Measurements from ENCODE around the gene SLC4A2.

DNA sequence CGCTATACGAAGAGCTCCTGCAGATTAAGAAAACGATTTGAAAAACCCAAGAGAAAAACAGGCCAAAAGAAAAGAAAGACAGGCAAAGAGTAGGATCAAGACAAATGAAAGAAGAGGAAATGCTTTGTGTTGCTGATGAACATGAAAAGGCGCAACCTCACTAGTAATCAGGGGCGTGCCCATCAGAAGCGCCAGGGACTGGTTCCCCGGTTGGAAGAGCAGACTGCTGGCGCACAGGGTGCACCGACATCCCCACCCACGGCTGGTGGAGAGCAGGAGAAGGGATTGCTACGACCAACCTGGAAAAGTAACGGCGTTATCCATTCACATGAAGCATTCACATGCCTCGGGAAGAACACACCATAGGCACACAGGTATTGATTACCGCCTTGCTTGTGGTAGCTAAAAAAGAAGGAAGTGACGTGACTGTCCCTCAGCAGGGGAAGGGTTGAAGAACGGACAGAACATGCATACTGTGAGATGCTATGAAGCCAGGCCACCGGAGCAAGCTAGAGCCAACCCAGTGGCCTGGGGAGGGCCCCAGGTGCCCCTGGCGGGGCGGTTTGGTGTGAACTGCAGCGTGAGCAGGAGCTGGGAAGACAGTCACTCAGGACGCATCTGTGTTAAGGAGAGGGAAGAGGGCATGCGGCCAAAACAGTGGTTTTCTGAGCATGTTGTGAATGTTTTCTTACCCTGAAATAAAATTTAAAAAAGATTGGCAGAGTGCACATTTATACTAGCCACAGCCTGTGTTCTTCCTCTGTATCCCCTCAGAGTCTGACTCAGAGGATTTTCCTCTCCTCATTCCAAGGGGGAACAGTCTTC, 45.2 kb downstream of the SLC4A2 start:
- TF ChIP-seq, protein P1, sequence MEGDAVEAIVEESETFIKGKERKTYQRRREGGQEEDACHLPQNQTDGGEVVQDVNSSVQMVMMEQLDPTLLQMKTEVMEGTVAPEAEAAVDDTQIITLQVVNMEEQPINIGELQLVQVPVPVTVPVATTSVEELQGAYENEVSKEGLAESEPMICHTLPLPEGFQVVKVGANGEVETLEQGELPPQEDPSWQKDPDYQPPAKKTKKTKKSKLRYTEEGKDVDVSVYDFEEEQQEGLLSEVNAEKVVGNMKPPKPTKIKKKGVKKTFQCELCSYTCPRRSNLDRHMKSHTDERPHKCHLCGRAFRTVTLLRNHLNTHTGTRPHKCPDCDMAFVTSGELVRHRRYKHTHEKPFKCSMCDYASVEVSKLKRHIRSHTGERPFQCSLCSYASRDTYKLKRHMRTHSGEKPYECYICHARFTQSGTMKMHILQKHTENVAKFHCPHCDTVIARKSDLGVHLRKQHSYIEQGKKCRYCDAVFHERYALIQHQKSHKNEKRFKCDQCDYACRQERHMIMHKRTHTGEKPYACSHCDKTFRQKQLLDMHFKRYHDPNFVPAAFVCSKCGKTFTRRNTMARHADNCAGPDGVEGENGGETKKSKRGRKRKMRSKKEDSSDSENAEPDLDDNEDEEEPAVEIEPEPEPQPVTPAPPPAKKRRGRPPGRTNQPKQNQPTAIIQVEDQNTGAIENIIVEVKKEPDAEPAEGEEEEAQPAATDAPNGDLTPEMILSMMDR (IDR thresholded peaks at IDR 0.05) = no peak
- TF ChIP-seq, protein P2, sequence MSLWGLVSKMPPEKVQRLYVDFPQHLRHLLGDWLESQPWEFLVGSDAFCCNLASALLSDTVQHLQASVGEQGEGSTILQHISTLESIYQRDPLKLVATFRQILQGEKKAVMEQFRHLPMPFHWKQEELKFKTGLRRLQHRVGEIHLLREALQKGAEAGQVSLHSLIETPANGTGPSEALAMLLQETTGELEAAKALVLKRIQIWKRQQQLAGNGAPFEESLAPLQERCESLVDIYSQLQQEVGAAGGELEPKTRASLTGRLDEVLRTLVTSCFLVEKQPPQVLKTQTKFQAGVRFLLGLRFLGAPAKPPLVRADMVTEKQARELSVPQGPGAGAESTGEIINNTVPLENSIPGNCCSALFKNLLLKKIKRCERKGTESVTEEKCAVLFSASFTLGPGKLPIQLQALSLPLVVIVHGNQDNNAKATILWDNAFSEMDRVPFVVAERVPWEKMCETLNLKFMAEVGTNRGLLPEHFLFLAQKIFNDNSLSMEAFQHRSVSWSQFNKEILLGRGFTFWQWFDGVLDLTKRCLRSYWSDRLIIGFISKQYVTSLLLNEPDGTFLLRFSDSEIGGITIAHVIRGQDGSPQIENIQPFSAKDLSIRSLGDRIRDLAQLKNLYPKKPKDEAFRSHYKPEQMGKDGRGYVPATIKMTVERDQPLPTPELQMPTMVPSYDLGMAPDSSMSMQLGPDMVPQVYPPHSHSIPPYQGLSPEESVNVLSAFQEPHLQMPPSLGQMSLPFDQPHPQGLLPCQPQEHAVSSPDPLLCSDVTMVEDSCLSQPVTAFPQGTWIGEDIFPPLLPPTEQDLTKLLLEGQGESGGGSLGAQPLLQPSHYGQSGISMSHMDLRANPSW (CRISPR knock-in tag; conservative IDR thresholded peaks at IDR 0.05; ENCODE audit: low read depth) = no peak
- no peak for TF ChIP-seq NR3C1 (CRISPR knock-in tag; conservative IDR thresholded peaks at IDR 0.05; ENCODE audit: low read depth)
- TF ChIP-seq, protein P3, sequence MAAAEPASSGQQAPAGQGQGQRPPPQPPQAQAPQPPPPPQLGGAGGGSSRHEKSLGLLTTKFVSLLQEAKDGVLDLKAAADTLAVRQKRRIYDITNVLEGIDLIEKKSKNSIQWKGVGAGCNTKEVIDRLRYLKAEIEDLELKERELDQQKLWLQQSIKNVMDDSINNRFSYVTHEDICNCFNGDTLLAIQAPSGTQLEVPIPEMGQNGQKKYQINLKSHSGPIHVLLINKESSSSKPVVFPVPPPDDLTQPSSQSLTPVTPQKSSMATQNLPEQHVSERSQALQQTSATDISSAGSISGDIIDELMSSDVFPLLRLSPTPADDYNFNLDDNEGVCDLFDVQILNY (CRISPR knock-in tag; IDR thresholded peaks at IDR 0.05) = no peak
